H1 (cell line): Measurements from ENCODE around the gene AKR1C1. TPM values are rescaled to one million over a fixed set of nuclear protein-coding genes. Genes with fewer than 3 reads are reported as not detected.

ENCODE experiments used
- CTCF ChIA-PET: fragments of 300-600 bp; sonication (Branson Sonifier 250); formaldehyde crosslinking; loops from one replicate; lab custom pipeline; 2021; ENCODE audit not compliant: partially characterized antibody; lab: Charles Lee
- POLR2A ChIA-PET: fragments of 300-600 bp; sonication (Branson Sonifier 250); formaldehyde crosslinking; loops from one replicate; lab custom pipeline; 2021; ENCODE audit warnings: inconsistent platforms; ENCODE audit not compliant: partially characterized antibody; lab: Charles Lee
- DNase-seq, 2 experiments: peaks; one replicate each; pipeline versions ENCODE4 v3.0.0 to v3.0.0-alpha.2; 2010 to 2022; ENCODE audit warnings: low spot score in 2 of 2, low read depth in 1 of 2, mixed read lengths in 1 of 2
- FAIRE-seq: peaks from 2 replicates; lab custom pipeline; 2011; peaks lifted over from hg19 to GRCh38; lab: Jason Lieb, UNC
- H2AFZ ChIP-seq: 2 replicates; pipeline ENCODE4 v1.8.1; 2012; ENCODE audit warnings: low read length, inconsistent platforms
- H2AK5ac ChIP-seq: 2 replicates; pipeline ENCODE4 v1.6.1; 2013; ENCODE audit warnings: low read depth, low read length
- H2BK120ac ChIP-seq: replicated peaks from 2 replicates; pipeline ENCODE3; 2013; ENCODE audit warnings: low read depth, low read length, inconsistent platforms
- H2BK12ac ChIP-seq: 2 replicates; pipeline ENCODE4 v1.6.1; 2013; ENCODE audit warnings: low read depth, low read length
- H2BK15ac ChIP-seq: 2 replicates; pipeline ENCODE4 v1.6.1; 2013; ENCODE audit warnings: low read length
- H2BK20ac ChIP-seq: 2 replicates; pipeline ENCODE4 v1.6.1; 2013; ENCODE audit warnings: low read length
- H2BK5ac ChIP-seq: 2 replicates; pipeline ENCODE4 v1.6.1; 2013; ENCODE audit warnings: low read depth, low read length
- H3K14ac ChIP-seq: 2 replicates; pipeline ENCODE4 v1.6.1; 2013; ENCODE audit warnings: inconsistent platforms; ENCODE audit not compliant: insufficient read length
- H3K18ac ChIP-seq: 2 replicates; pipeline ENCODE4 v1.6.1; 2013; ENCODE audit warnings: low read length; ENCODE audit errors: extremely low read depth
- H3K23ac ChIP-seq: 2 replicates; pipeline ENCODE4 v1.6.1; 2013; ENCODE audit warnings: inconsistent platforms; ENCODE audit not compliant: insufficient read length
- H3K23me2 ChIP-seq: 2 replicates; pipeline ENCODE4 v1.6.1; 2013; ENCODE audit warnings: low read depth, low read length
- H3K27ac ChIP-seq: 2 replicates; pipeline ENCODE4 v1.6.1; 2011; ENCODE audit warnings: low read depth, low read length, inconsistent platforms
- H3K27me3 ChIP-seq, 4 experiments: replicated peaks in 1 of 4; 1 replicate in 1 of 4; 2 replicates in 3 of 4; pipeline versions ENCODE4 v1.6.1 to v1.8.1; 2011 to 2013; ENCODE audit warnings: low read length in 3 of 4, mild to moderate bottlenecking in 3 of 4, inconsistent platforms in 2 of 4, mixed read lengths in 2 of 4, moderate library complexity in 1 of 4; ENCODE audit not compliant: control insufficient read depth in 3 of 4, insufficient read depth in 3 of 4; ENCODE audit errors: extremely low read depth in 1 of 4
- H3K36me3 ChIP-seq, 4 experiments: 2 replicates each; pipeline versions ENCODE4 v1.6.1 to v1.8.1; 2011 to 2013; ENCODE audit warnings: mild to moderate bottlenecking in 4 of 4, low read length in 3 of 4, moderate library complexity in 2 of 4, control low read depth in 1 of 4, inconsistent platforms in 1 of 4; ENCODE audit not compliant: insufficient read depth in 4 of 4, control insufficient read depth in 2 of 4
- H3K4ac ChIP-seq: replicated peaks from 2 replicates; pipeline ENCODE3; 2013; ENCODE audit warnings: low read length, low read depth, mixed read lengths, inconsistent platforms; ENCODE audit not compliant: insufficient read length
- H3K4me1 ChIP-seq, 4 experiments: replicated peaks in 1 of 4; 1 replicate in 1 of 4; 2 replicates in 3 of 4; pipeline versions ENCODE4 v1.6.1 to v1.8.1; 2011 to 2013; ENCODE audit warnings: low read length in 3 of 4, inconsistent platforms in 2 of 4, mixed read lengths in 1 of 4; ENCODE audit not compliant: insufficient read depth in 4 of 4, control insufficient read depth in 3 of 4
- H3K4me2 ChIP-seq, 2 experiments: 2 replicates each; pipeline versions ENCODE4 v1.6.1 to v1.8.1; 2011 to 2013; ENCODE audit warnings: low read depth in 2 of 2, low read length in 2 of 2, control low read depth in 1 of 2, inconsistent platforms in 1 of 2, mild to moderate bottlenecking in 1 of 2; ENCODE audit not compliant: insufficient read depth in 1 of 2
- H3K4me3 ChIP-seq, 4 experiments: fragments of 200-600, 300-600 bp in 1 of 4; sonication (generic), shearing (Covaris generic), sonication (Bioruptor Twin) in 1 of 4; 2 replicates each; pipeline versions ENCODE4 v1.5.1 to v1.8.1; 2011 to 2016; ENCODE audit warnings: low read length in 4 of 4, low read depth in 3 of 4, control low read depth in 2 of 4, inconsistent platforms in 2 of 4, mild to moderate bottlenecking in 2 of 4, mixed read lengths in 1 of 4, moderate library complexity in 1 of 4; ENCODE audit not compliant: insufficient read depth in 2 of 4; ENCODE audit errors: extremely low read depth in 1 of 4
- H3K56ac ChIP-seq: replicated peaks from 2 replicates; pipeline ENCODE3; 2013; ENCODE audit warnings: low read depth, mild to moderate bottlenecking, mixed read lengths, low read length, inconsistent platforms; ENCODE audit not compliant: insufficient read length
- H3K79me1 ChIP-seq: 2 replicates; pipeline ENCODE4 v1.6.1; 2013; ENCODE audit warnings: low read depth, low read length, control low read depth
- H3K79me2 ChIP-seq, 2 experiments: 2 replicates each; pipeline versions ENCODE4 v1.6.1 to v1.8.1; 2012 to 2013; ENCODE audit warnings: low read length in 2 of 2, mild to moderate bottlenecking in 2 of 2, inconsistent platforms in 1 of 2; ENCODE audit not compliant: insufficient read depth in 2 of 2, control insufficient read depth in 1 of 2
- H3K9ac ChIP-seq, 4 experiments: replicated peaks in 1 of 4; 1 replicate in 1 of 4; 2 replicates in 3 of 4; pipeline versions ENCODE4 v1.6.1 to v1.8.1; 2011 to 2013; ENCODE audit warnings: low read depth in 3 of 4, low read length in 3 of 4, control low read depth in 2 of 4, mild to moderate bottlenecking in 2 of 4, moderate library complexity in 2 of 4, inconsistent platforms in 1 of 4; ENCODE audit errors: extremely low read depth in 1 of 4
- H3K9me3 ChIP-seq, 2 experiments: 2 replicates each; pipeline versions ENCODE4 v1.6.1 to v1.8.1; 2012 to 2013; ENCODE audit warnings: mild to moderate bottlenecking in 2 of 2, moderate library complexity in 2 of 2, control low read depth in 1 of 2, inconsistent platforms in 1 of 2, low read depth in 1 of 2, low read length in 1 of 2, mixed read lengths in 1 of 2; ENCODE audit not compliant: insufficient read depth in 2 of 2
- H4K20me1 ChIP-seq, 2 experiments: replicated peaks in 1 of 2; 2 replicates each; pipeline versions ENCODE3 to v1.8.1; 2011 to 2013; ENCODE audit warnings: inconsistent platforms in 2 of 2, low read length in 2 of 2, mild to moderate bottlenecking in 1 of 2; ENCODE audit not compliant: insufficient read depth in 2 of 2, control insufficient read depth in 1 of 2
- H4K5ac ChIP-seq: 2 replicates; pipeline ENCODE4 v1.6.1; 2013; ENCODE audit warnings: low read length, low read depth, mixed read lengths, inconsistent platforms; ENCODE audit not compliant: insufficient read length
- H4K8ac ChIP-seq: 2 replicates; pipeline ENCODE4 v1.8.0; 2013; ENCODE audit warnings: mild to moderate bottlenecking, moderate library complexity, low read length, inconsistent platforms; ENCODE audit not compliant: insufficient read depth; ENCODE audit errors: extremely low read depth
- H4K91ac ChIP-seq: replicated peaks from 2 replicates; pipeline ENCODE3; 2013; ENCODE audit warnings: low read length, mixed read lengths, inconsistent platforms; ENCODE audit not compliant: insufficient read length
- CBX5 ChIP-seq: fragments of 300-800, 300-1000 bp; sonication (generic); IDR thresholded peaks from 2 replicates; pipeline ENCODE4 v1.7.1; 2016; ENCODE audit warnings: antibody characterized with exemption, low read length, low read depth
- CBX8 ChIP-seq: fragments of 300-800, 300-1000 bp; sonication (generic); IDR thresholded peaks from 2 replicates; pipeline ENCODE4 v1.7.1; 2016; ENCODE audit warnings: low read depth, low read length, borderline replicate concordance
- CEBPB ChIP-seq: IDR thresholded peaks from 2 replicates; pipeline ENCODE4 v1.6.1; 2012; ENCODE audit warnings: low read depth, low read length
- CHD1 ChIP-seq: IDR thresholded peaks from 2 replicates; pipeline ENCODE4 v1.6.1; 2012; ENCODE audit warnings: low read depth, low read length, improper control_type of control experiment
- E2F6 ChIP-seq: IDR thresholded peaks from 2 replicates; pipeline ENCODE4 v1.6.1; 2012; ENCODE audit warnings: inconsistent platforms
- EP300 ChIP-seq, 2 experiments: IDR thresholded peaks; 1 replicate in 1 of 2; 2 replicates in 1 of 2; pipeline ENCODE4 v1.6.1; 2011 to 2012; ENCODE audit warnings: low read depth in 2 of 2, low read length in 2 of 2, mild to moderate bottlenecking in 2 of 2, borderline replicate concordance in 1 of 2, inconsistent platforms in 1 of 2, moderate library complexity in 1 of 2
- KDM1A ChIP-seq: fragments of 200-600, 300-600 bp; sonication (generic); IDR thresholded peaks from 2 replicates; pipeline ENCODE4 v1.7.1; 2016; ENCODE audit warnings: mild to moderate bottlenecking, low read length, borderline replicate concordance
- MAX ChIP-seq: IDR thresholded peaks from 2 replicates; pipeline ENCODE4 v1.6.1; 2012; ENCODE audit warnings: inconsistent platforms
- POLR2A ChIP-seq, 2 experiments: IDR thresholded peaks; 1 replicate in 1 of 2; 2 replicates in 1 of 2; pipeline ENCODE4 v1.6.1; 2011; ENCODE audit warnings: low read depth in 2 of 2, low read length in 2 of 2, mild to moderate bottlenecking in 2 of 2; ENCODE audit errors: control extremely low read depth in 1 of 2
- RAD21 ChIP-seq, 2 experiments: IDR thresholded peaks in 1 of 2; conservative IDR thresholded peaks in 1 of 2; 2 replicates each; pipeline ENCODE4 v1.6.1; 2011; ENCODE audit warnings: low read depth in 2 of 2, low read length in 2 of 2, improper control_type of control experiment in 1 of 2, inconsistent platforms in 1 of 2, mild to moderate bottlenecking in 1 of 2, moderate library complexity in 1 of 2
- RBBP5 ChIP-seq: IDR thresholded peaks from 2 replicates; pipeline ENCODE4 v1.7.1; 2012; ENCODE audit warnings: low read depth, mild to moderate bottlenecking, inconsistent platforms, low read length, moderate library complexity, borderline replicate concordance
- SIX5 ChIP-seq: IDR thresholded peaks from 2 replicates; pipeline ENCODE4 v1.6.1; 2011; ENCODE audit warnings: mild to moderate bottlenecking, low read depth, low read length
- YY1 ChIP-seq: IDR thresholded peaks from 2 replicates; pipeline ENCODE4 v1.6.1; 2011; ENCODE audit warnings: low read depth, mild to moderate bottlenecking, low read length
- WGBS, 2 experiments: shearing (Covaris generic) in 1 of 2; methylation state at CpG; one replicate each; pipeline versions ENCODE4 v1.1.6 to v1.1.7; 2013 to 2015; ENCODE audit warnings: low lambda C conversion rate in 2 of 2, mixed read lengths in 2 of 2, inconsistent platforms in 1 of 2, low coverage in 1 of 2, missing lambda C conversion rate in 1 of 2; ENCODE audit not compliant: insufficient replicate concordance in 2 of 2, insufficient coverage in 1 of 2, insufficient read length in 1 of 2; ENCODE audit errors: extremely low coverage in 1 of 2, missing lambda C conversion rate in 1 of 2; 5-methylcytosine and 5-hydroxymethylcytosine counted together
- polyA plus RNA-seq, 7 experiments: library from polyadenylated mRNA; depleted of rRNA in 3 of 7; stranded (reverse) in 5 of 7; unstranded in 2 of 7; fragments of >200 nt in 5 of 7; fragments of 200-250 nt in 2 of 7; gene quantifications; 1 replicate in 5 of 7; 2 replicates in 1 of 7; 4 replicates in 1 of 7; pipeline versions ENCODE4 v1.2.1 to v1.2.3, GENCODE V29; 2011 to 2013; ENCODE audit warnings: missing spikeins in 2 of 7, mixed read lengths in 2 of 7
- total RNA-seq: library from RNA; stranded (reverse); fragmentation: NEBNext Ultra II Directional; extraction: Animal tissue kit (Norgen Biotek cat#: 25700); gene quantifications from 2 replicates; pipeline ENCODE4 v1.2.1, GENCODE V29; 2021

Gene AKR1C1
- total and polyA plus RNA-seq, 2 of the 8 experiments (the other 6 are each of a cell fraction or from before 2014, with no cell fraction given): 1.4 to 2.1 TPM

- H2AFZ ChIP-seq: no peak overlapping the region
Observed at GRCh38 chr10:4943821-4944220, 19.4 kb upstream of the AKR1C1 start.

More at GRCh38 chr10:4943821-4944220, 19.4 kb upstream of the AKR1C1 start:
- Histone ChIP-seq H3K9ac (no peak overlapping the region), H3K27me3 (no peaks in the 10 kb centered on the region; a peak in 1 of 7 replicates), H3K56ac (no peak overlapping the region), H2BK120ac (no peak overlapping the region), H3K27ac (no peak overlapping the region), H3K36me3 (no peaks in the 10 kb centered on the region), H2BK15ac (no peak overlapping the region), H4K91ac (no peak overlapping the region), H3K4me1 (peaks cover 3 to 21% (median 14%) of the 10 kb centered on the region in 4 experiments), H4K20me1 (no peaks in the 10 kb centered on the region), H3K4me3 (no peak overlapping the region), H2AK5ac (no peak overlapping the region; the same call in 1 of the 2 replicates), H3K4me2 (no peak overlapping the region; a peak in 1 of 4 replicates), H3K23ac (no peak overlapping the region), H3K79me2 (no peaks in the 10 kb centered on the region), H3K9me3 (no peaks in the 10 kb centered on the region), H3K23me2 (no peaks in the 10 kb centered on the region), H4K5ac (no peak overlapping the region), H2BK12ac (no peak overlapping the region), H3K18ac (no peak overlapping the region), H3K14ac (no peak overlapping the region), H3K4ac (no peak overlapping the region), H2BK20ac (peak overlapping the region; percentile 66; the same call in 1 of the 2 replicates), H4K8ac (no peak overlapping the region), H2BK5ac (0 out of 2 replicates have a peak overlapping the region, but pooled peaks have one; percentile 41), H3K79me1 (no peaks in the 10 kb centered on the region)
- DNase-seq: no peak
- WGBS, 2 experiments: 79% methylated on average over 2 of the region's 2 CpGs; no CpG with 5 or more reads in 1 of the 2 experiments
- FAIRE-seq: no peak
- POLR2A ChIA-PET: no interaction called here
- TF ChIP-seq RBBP5: no peak
- no peak for TF ChIP-seq SIX5
- TF ChIP-seq CEBPB: no peak
- no peak for TF ChIP-seq EP300 (IDR thresholded peaks at IDR 0.05; ENCODE audit: borderline replicate concordance in 1 of 2, low read depth in 2 of 2, low read length in 2 of 2)
- TF ChIP-seq POLR2A (IDR thresholded peaks at IDR 0.05; ENCODE audit: control extremely low read depth in 1 of 2, low read depth in 2 of 2, low read length in 2 of 2): no peak
- TF ChIP-seq E2F6: no peak
- TF ChIP-seq MAX: no peak
- TF ChIP-seq CBX8: no peak
- no peak for TF ChIP-seq YY1
- TF ChIP-seq RAD21 (IDR thresholded peaks at IDR 0.05 in 1 of 2, conservative IDR thresholded peaks at IDR 0.05 in 1 of 2; ENCODE audit: low read depth in 2 of 2, low read length in 2 of 2): no peak
- no peak for TF ChIP-seq KDM1A
- no peak for TF ChIP-seq CBX5
- TF ChIP-seq CHD1: no peak
- CTCF ChIA-PET: interaction anchor here (0.6 kb wide), 1 partner anchor 225 kb away, joined by 6 read pairs; no protein-coding TSS in a partner anchor
